Activated CD8-positive, alpha-beta memory T cell treated with anti-CD3 and anti-CD28 coated beads, Interleukin-2, amount 10 ng/mL, durations not matched to agents 7 days and 5 days (primary cell): Measurements from ENCODE around the gene SSPN. TPM values are rescaled to one million over a fixed set of nuclear protein-coding genes. Genes with fewer than 3 reads are reported as not detected.

Source experiments
- ATAC-seq: fragments of 150-1000 bp; cut with Tn5 transposase; one replicate; pipeline ENCODE4 v1.10.0; 2021; ENCODE audit warnings: moderate library complexity
- CTCF ChIA-PET: fragments of 350-600 bp; sonication (Branson Sonifier 250); formaldehyde crosslinking; loops from one replicate; lab custom pipeline; 2021; ENCODE audit warnings: antibody characterized with exemption; lab: Charles Lee
- DNase-seq: peaks from one replicate; pipeline ENCODE4 v3.0.0-alpha.2; 2020
- H3K27ac Mint-ChIP-seq: one replicate; pipeline ENCODE4 v1.8.0; 2021; ENCODE audit warnings: mild to moderate bottlenecking, mixed read lengths
- H3K27me3 Mint-ChIP-seq: one replicate; pipeline ENCODE4 v1.8.0; 2021; ENCODE audit warnings: mixed read lengths
- H3K36me3 Mint-ChIP-seq: one replicate; pipeline ENCODE4 v1.8.0; 2021; ENCODE audit warnings: mild to moderate bottlenecking, mixed read lengths
- H3K4me1 Mint-ChIP-seq: one replicate; pipeline ENCODE4 v1.8.0; 2021; ENCODE audit warnings: mixed read lengths
- H3K4me3 Mint-ChIP-seq: one replicate; pipeline ENCODE4 v1.8.0; 2021; ENCODE audit warnings: mild to moderate bottlenecking, moderate library complexity, mixed read lengths
- H3K9me3 Mint-ChIP-seq: one replicate; pipeline ENCODE4 v1.8.0; 2022; ENCODE audit warnings: low read depth, mixed read lengths
- total RNA-seq, 2 experiments: library from RNA; stranded (reverse); gene quantifications; one replicate each; pipeline ENCODE4 v1.2.3, GENCODE V29; 2021

The SSPN gene
- total RNA-seq, 2 experiments from 2014 or later, result not detected

DNA sequence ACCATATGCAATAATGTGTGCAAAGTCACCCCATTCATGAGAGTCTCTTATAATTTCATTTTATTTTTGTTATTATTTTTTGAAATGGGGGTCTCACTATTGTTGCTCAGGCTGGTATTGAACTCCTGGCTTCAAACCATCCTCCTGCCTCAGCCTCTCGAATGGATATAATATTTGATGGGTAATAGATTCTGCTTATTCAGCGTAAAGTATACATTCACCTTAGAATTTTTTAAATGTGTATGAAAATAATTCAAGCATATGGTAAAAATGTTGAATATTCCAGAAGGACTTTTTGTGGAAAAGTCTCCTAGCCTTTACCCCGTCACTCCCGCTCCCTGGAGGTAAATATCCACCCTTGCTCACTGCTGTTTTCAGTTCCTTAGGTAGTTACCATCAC is 23.4 kb upstream of the SSPN start:
- Mint-ChIP-seq H3K9me3 (no peaks in the 10 kb centered on the region), H3K4me1 (no peaks in the 10 kb centered on the region), H3K36me3 (no peaks in the 10 kb centered on the region), H3K27me3 (peaks cover 39% of the 10 kb centered on the region), H3K4me3 (no peak overlapping the region), H3K27ac (no peak overlapping the region)
- CTCF ChIA-PET, result no interaction called here
- DNase-seq (no peak), ATAC-seq (no peak)

DNA sequence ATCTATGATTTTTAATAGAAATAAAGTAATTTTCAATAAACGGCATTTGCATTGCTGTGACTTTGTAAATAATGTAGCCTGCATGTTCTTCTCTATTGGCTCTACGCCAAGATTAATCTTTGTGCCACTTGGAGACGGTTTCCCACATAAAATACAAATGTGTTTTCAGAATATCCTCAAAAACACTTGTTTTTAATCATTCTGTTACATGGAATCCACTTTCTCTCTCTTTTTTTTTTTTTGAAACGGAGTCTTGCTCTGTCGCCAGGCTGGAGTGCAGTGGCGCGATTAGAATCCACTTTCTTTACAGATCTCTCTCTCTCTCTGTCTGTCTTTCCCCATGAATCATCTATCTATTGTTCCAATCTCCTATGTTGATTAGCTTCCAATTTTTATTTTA is 22.8 kb upstream of the SSPN start:
- ATAC-seq, result no peak
- Mint-ChIP-seq H3K27me3 (peaks cover 35% of the 10 kb centered on the region), H3K4me1 (no peaks in the 10 kb centered on the region), H3K36me3 (no peaks in the 10 kb centered on the region), H3K4me3 (no peak overlapping the region), H3K27ac (no peak overlapping the region), H3K9me3 (no peaks in the 10 kb centered on the region)
- DNase-seq, result no peak
- CTCF ChIA-PET, result no interaction called here

GRCh38 chr12:26172946-26173552 is 22.3 kb upstream of the SSPN start:
- Mint-ChIP-seq H3K27ac (no peak overlapping the region), H3K4me1 (no peaks in the 10 kb centered on the region), H3K4me3 (no peak overlapping the region), H3K36me3 (no peaks in the 10 kb centered on the region), H3K9me3 (no peaks in the 10 kb centered on the region), H3K27me3 (peaks cover 31% of the 10 kb centered on the region)
- DNase-seq (no peak), ATAC-seq (no peak)
- CTCF ChIA-PET, result no interaction called here

DNA sequence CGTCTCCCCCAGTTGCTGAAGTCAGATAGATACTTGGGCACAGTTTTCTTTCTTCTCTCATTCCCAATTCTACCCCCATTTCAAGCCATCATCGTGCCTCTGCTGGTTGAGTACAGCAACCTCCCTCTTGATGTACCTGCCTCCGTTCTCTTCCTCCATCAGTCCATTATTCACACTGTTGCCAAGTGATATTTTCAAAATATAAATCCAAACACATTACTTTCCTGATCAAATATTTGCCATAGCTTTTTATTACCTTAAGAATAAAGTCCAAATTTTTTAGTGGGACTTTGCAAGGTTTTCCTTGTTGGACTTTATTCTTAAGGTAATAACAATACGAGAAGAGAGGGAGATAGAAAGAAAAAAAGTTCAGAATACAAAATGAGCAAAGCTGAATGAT is 18.6 kb upstream of the SSPN start:
- ATAC-seq (no peak), DNase-seq (no peak)
- no peaks in the 10 kb centered on the region for H3K36me3 Mint-ChIP-seq
- CTCF ChIA-PET, result no interaction called here
- H3K27ac Mint-ChIP-seq, result no peak overlapping the region
- H3K27me3 Mint-ChIP-seq, result peaks cover 35% of the 10 kb centered on the region
- no peaks in the 10 kb centered on the region for H3K9me3 Mint-ChIP-seq
- H3K4me3 Mint-ChIP-seq, result no peak overlapping the region
- no peaks in the 10 kb centered on the region for H3K4me1 Mint-ChIP-seq

DNA sequence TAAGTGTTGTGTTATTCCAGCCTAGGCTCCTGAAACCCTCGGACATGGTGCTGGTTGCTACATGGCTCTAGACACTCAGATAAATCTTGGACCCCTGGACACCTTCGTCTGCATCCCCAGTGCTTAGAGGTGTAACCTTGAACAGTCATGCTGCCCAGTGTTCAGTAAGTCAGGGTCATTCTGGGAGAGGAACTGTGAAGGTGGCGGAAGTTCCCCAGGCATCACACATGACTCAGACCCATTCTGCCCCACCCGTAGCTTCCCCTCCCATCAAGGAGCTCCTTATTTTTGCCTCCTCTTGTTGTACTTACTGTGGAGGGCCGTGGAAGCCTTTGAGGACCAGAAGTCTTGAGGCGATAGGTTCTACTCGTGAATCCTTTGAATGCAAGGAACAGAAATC is 18.1 kb upstream of the SSPN start:
- DNase-seq (no peak), ATAC-seq (no peak)
- Mint-ChIP-seq H3K36me3 (no peaks in the 10 kb centered on the region), H3K27me3 (peaks cover 38% of the 10 kb centered on the region), H3K4me3 (no peak overlapping the region), H3K27ac (no peak overlapping the region), H3K9me3 (no peaks in the 10 kb centered on the region), H3K4me1 (no peaks in the 10 kb centered on the region)
- CTCF ChIA-PET, result no interaction called here

DNA sequence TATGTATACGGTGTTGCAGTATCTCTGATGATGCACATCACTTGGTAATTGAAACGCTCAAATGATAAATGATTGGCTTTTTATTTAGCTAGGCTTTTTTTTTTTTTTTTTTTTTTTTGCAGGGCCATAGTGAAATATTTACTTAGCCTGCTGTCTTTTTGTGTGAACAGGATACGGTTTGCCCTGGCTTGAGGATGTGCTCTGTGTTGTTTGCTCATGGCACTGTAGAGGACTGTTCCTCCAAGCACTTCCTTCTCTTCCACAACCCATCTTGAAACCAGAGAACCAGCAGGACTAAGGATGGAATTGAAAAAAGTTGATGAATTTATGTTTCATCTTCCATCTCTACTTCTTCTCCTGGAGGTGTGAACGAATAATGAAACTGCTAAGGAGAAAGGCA is 15.5 kb upstream of the SSPN start:
- no peak for ATAC-seq
- H3K4me3 Mint-ChIP-seq, result no peak overlapping the region
- H3K36me3 Mint-ChIP-seq, result no peaks in the 10 kb centered on the region
- H3K9me3 Mint-ChIP-seq, result no peaks in the 10 kb centered on the region
- H3K27me3 Mint-ChIP-seq, result peaks cover 42% of the 10 kb centered on the region
- CTCF ChIA-PET, result interaction anchor here (0.6 kb wide), 1 partner anchor 1500 kb away, joined by 3 read pairs; no protein-coding TSS in a partner anchor
- H3K27ac Mint-ChIP-seq, result no peak overlapping the region
- DNase-seq, result no peak
- no peaks in the 10 kb centered on the region for H3K4me1 Mint-ChIP-seq

DNA sequence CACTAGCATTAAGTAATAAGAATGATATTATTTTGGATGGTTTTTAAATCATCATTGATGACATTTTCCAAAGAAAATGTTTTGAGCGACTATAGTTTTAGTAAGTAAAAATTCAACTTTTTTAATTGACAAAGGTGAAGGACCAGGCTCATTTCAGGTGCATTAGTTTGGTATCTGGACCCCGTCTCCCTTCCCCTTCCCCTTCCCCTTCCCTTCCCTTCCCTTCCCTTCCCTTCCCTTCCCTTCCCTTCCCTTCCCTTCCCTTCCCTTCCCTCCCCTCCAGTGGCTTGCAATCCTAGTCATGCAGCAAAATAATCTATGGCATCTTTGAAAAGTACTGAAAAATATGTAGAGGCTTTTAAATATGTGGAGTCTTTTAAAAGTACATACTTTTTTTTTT is 13.0 kb upstream of the SSPN start:
- no peaks in the 10 kb centered on the region for H3K36me3 Mint-ChIP-seq
- no peaks in the 10 kb centered on the region for H3K9me3 Mint-ChIP-seq
- CTCF ChIA-PET, result no interaction called here
- H3K27ac Mint-ChIP-seq, result no peak overlapping the region
- peaks cover 44% of the 10 kb centered on the region for H3K27me3 Mint-ChIP-seq
- no peak for ATAC-seq
- no peak overlapping the region for H3K4me3 Mint-ChIP-seq
- DNase-seq, result no peak
- H3K4me1 Mint-ChIP-seq, result no peaks in the 10 kb centered on the region

- H3K27ac Mint-ChIP-seq, result no peak overlapping the region
- H3K27me3 Mint-ChIP-seq, result peaks cover 57% of the 10 kb centered on the region
- ATAC-seq, result no peak
Measured at GRCh38 chr12:26185532-26186320, 9.6 kb upstream of the SSPN start.

GRCh38 chr12:26187014-26187798 is 8.2 kb upstream of the SSPN start:
- Mint-ChIP-seq H3K4me1 (no peaks in the 10 kb centered on the region), H3K36me3 (no peaks in the 10 kb centered on the region), H3K27me3 (peaks cover 59% of the 10 kb centered on the region), H3K4me3 (no peak overlapping the region), H3K27ac (no peak overlapping the region), H3K9me3 (no peaks in the 10 kb centered on the region)
- DNase-seq (no peak), ATAC-seq (no peak)
- CTCF ChIA-PET, result no interaction called here

More at GRCh38 chr12:26185532-26186320, 9.6 kb upstream of the SSPN start:
- no peak for DNase-seq
- no peaks in the 10 kb centered on the region for H3K9me3 Mint-ChIP-seq
- no peaks in the 10 kb centered on the region for H3K4me1 Mint-ChIP-seq
- H3K36me3 Mint-ChIP-seq, result no peaks in the 10 kb centered on the region
- no peak overlapping the region for H3K4me3 Mint-ChIP-seq
- CTCF ChIA-PET, result no interaction called here

DNA sequence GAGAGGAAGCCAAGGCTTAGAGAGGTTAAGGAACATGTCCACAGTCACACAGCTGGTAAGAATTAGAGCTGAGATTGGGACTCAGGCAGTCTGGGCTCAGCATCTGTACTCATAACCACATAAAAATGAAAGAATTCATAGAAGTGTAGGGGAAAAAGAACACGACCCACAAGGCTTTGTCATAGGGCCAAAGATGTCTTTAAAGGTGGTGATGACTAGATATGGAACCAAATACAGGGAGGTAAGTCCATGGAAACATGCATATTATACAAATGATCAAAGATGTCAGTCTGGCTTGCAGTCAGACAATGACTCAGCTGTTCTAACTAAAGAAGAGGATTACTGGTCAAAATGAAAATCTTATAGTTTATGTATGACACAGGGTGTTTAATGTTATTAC is 7.2 kb upstream of the SSPN start:
- no peak overlapping the region for H3K27ac Mint-ChIP-seq
- ATAC-seq (no peak), DNase-seq (no peak)
- CTCF ChIA-PET, result no interaction called here
- H3K27me3 Mint-ChIP-seq, result peaks cover 65% of the 10 kb centered on the region
- no peaks in the 10 kb centered on the region for H3K4me1 Mint-ChIP-seq
- H3K4me3 Mint-ChIP-seq, result no peak overlapping the region
- H3K36me3 Mint-ChIP-seq, result no peaks in the 10 kb centered on the region
- no peaks in the 10 kb centered on the region for H3K9me3 Mint-ChIP-seq

GRCh38 chr12:26188641-26189040 is 6.7 kb upstream of the SSPN start:
- Mint-ChIP-seq H3K4me1 (no peaks in the 10 kb centered on the region), H3K36me3 (no peaks in the 10 kb centered on the region), H3K27me3 (peaks cover 63% of the 10 kb centered on the region), H3K4me3 (no peak overlapping the region), H3K9me3 (no peaks in the 10 kb centered on the region), H3K27ac (no peak overlapping the region)
- CTCF ChIA-PET, result no interaction called here
- ATAC-seq (no peak), DNase-seq (no peak)

- CTCF ChIA-PET, result no interaction called here
- peaks cover 80% of the 10 kb centered on the region for H3K27me3 Mint-ChIP-seq
- H3K36me3 Mint-ChIP-seq, result no peaks in the 10 kb centered on the region
- H3K27ac Mint-ChIP-seq, result no peak overlapping the region
- DNase-seq (no peak), ATAC-seq (no peak)
- H3K9me3 Mint-ChIP-seq, result no peaks in the 10 kb centered on the region
- no peak overlapping the region for H3K4me3 Mint-ChIP-seq
- peaks cover 5% of the 10 kb centered on the region for H3K4me1 Mint-ChIP-seq
Measured at GRCh38 chr12:26192142-26192541, 3.2 kb upstream of the SSPN start.

DNA sequence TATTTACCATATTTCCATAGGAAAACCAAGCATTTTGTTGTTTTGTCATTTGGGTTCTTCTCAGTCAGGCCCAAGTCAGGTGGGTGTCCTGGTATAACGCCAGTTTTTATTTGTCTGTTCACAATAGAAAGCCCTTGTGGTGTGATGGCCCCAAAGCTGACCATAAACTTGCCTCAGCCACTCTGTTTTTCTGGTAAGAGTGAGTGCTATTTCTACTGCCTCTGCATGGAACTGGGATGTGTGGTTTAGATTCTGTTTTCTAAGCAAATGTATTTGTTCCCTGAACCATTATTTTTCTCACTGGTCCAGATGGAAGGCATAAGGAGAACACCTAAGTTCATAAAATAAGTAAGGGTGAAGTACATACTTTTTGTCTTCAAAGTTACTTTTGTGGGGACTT is 1.8 kb upstream of the SSPN start:
- CTCF ChIA-PET, result no interaction called here
- Mint-ChIP-seq H3K27me3 (peaks cover 80% of the 10 kb centered on the region), H3K9me3 (no peaks in the 10 kb centered on the region), H3K36me3 (no peaks in the 10 kb centered on the region), H3K4me1 (peaks cover 5% of the 10 kb centered on the region), H3K4me3 (no peak overlapping the region), H3K27ac (no peak overlapping the region)
- ATAC-seq (no peak), DNase-seq (no peak)
